ENCODE results near the gene HAO2.
"Not testable (repeated sequence)": the region's sequence is repeated elsewhere in the genome, so short reads cannot be mapped to it uniquely, and the experiment has no call there.

The HAO2 gene

GRCh38 chr1:119345398-119345797 lies 23.2 kb upstream of the HAO2 start:
- H3K36me3 ChIP-seq (replicated peaks in 1 of 2; ENCODE audit: control insufficient read depth in 2 of 2, insufficient read depth in 2 of 2, low read length in 2 of 2) = no peaks in the 10 kb centered on the region
- no peaks in the 10 kb centered on the region for H3K79me1 ChIP-seq (ENCODE audit: low read depth, low read length)
- no peak overlapping the region for H4K91ac ChIP-seq (ENCODE audit: low read depth, low read length, poor library complexity)
- DNase-seq (ENCODE audit: low spot score) = no peak
- no peak overlapping the region for H3K18ac ChIP-seq (ENCODE audit: low read length)
- H3K4me2 ChIP-seq (ENCODE audit: insufficient read depth, low read length, poor library complexity, severe bottlenecking) = no peak overlapping the region
- H3K4me1 ChIP-seq (ENCODE audit: control insufficient read depth in 2 of 2, insufficient read depth in 1 of 2, low read depth in 1 of 2, low read length in 2 of 2) = peaks cover 0 to 6% of the 10 kb centered on the region in 2 donors
- no peak overlapping the region for H2BK15ac ChIP-seq (ENCODE audit: low read length)
- no peaks in the 10 kb centered on the region for H3K9me3 ChIP-seq (replicated peaks in 1 of 2; ENCODE audit: control insufficient read depth in 2 of 2, insufficient read depth in 1 of 2, low read depth in 1 of 2, low read length in 2 of 2)
- no peak overlapping the region for H2AFZ ChIP-seq (ENCODE audit: low read length)
- H2BK5ac ChIP-seq (ENCODE audit: low read length) = no peak overlapping the region
- H3K9ac ChIP-seq (ENCODE audit: low read depth, low read length, poor library complexity) = no peak overlapping the region
- no peak overlapping the region for H4K8ac ChIP-seq (ENCODE audit: low read depth, low read length)
- no peak overlapping the region for H2BK12ac ChIP-seq (ENCODE audit: low read length)
- H3K4ac ChIP-seq (ENCODE audit: low read length) = no peak overlapping the region
- no peak overlapping the region for H2AK5ac ChIP-seq (ENCODE audit: low read depth, low read length)
- no peak overlapping the region for H3K27ac ChIP-seq (replicated peaks; ENCODE audit: low read length)
- H3K27me3 ChIP-seq (ENCODE audit: control insufficient read depth in 3 of 3, insufficient read depth in 3 of 3, low read depth in 1 of 3, low read length in 3 of 3) = no peaks in the 10 kb centered on the region
- H3K4me3 ChIP-seq (ENCODE audit: low read length in 2 of 2) = no peak overlapping the region
- H3K14ac ChIP-seq (ENCODE audit: low read length) = no peak overlapping the region
- no peak overlapping the region for H3K23ac ChIP-seq (ENCODE audit: low read depth, low read length, poor library complexity)
- no peak overlapping the region for H2BK120ac ChIP-seq (ENCODE audit: low read depth, low read length)

- Histone ChIP-seq H4K91ac (ENCODE audit: low read depth, low read length, poor library complexity) (no peak overlapping the region), H2BK12ac (ENCODE audit: low read length) (no peak overlapping the region), H3K18ac (ENCODE audit: low read length) (no peak overlapping the region), H3K4ac (ENCODE audit: low read length) (no peak overlapping the region), H2AK5ac (ENCODE audit: low read depth, low read length) (no peak overlapping the region), H3K27ac (replicated peaks; ENCODE audit: low read length) (no peak overlapping the region), H3K9me3 (replicated peaks in 1 of 2; ENCODE audit: control insufficient read depth in 2 of 2, insufficient read depth in 1 of 2, low read depth in 1 of 2, low read length in 2 of 2) (no peaks in the 10 kb centered on the region), H3K27me3 (ENCODE audit: control insufficient read depth in 3 of 3, insufficient read depth in 3 of 3, low read depth in 1 of 3, low read length in 3 of 3) (no peaks in the 10 kb centered on the region), H2BK120ac (ENCODE audit: low read depth, low read length) (no peak overlapping the region), H4K8ac (ENCODE audit: low read depth, low read length) (no peak overlapping the region), H2AFZ (ENCODE audit: low read length) (peak overlapping the region; percentile 72), H2BK5ac (ENCODE audit: low read length) (no peak overlapping the region), H3K4me3 (ENCODE audit: low read length in 2 of 2) (no peak overlapping the region), H3K36me3 (replicated peaks in 1 of 2; ENCODE audit: control insufficient read depth in 2 of 2, insufficient read depth in 2 of 2, low read length in 2 of 2) (no peaks in the 10 kb centered on the region), H3K14ac (ENCODE audit: low read length) (no peak overlapping the region), H3K9ac (ENCODE audit: low read depth, low read length, poor library complexity) (no peak overlapping the region), H3K4me1 (ENCODE audit: control insufficient read depth in 2 of 2, insufficient read depth in 1 of 2, low read depth in 1 of 2, low read length in 2 of 2) (peaks cover 0 to 6% of the 10 kb centered on the region in 2 donors), H3K4me2 (ENCODE audit: insufficient read depth, low read length, poor library complexity, severe bottlenecking) (no peak overlapping the region), H3K79me1 (ENCODE audit: low read depth, low read length) (no peaks in the 10 kb centered on the region), H3K23ac (ENCODE audit: low read depth, low read length, poor library complexity) (no peak overlapping the region), H2BK15ac (ENCODE audit: low read length) (no peak overlapping the region)
- no CpG with 5 or more reads among the region's 1 CpG for WGBS, 2 donors (ENCODE audit: extremely low coverage in 2 of 2, insufficient read length in 2 of 2, insufficient replicate concordance in 1 of 2)
- DNase-seq (ENCODE audit: low spot score) = no peak
Observed at GRCh38 chr1:119347858-119348257, 20.7 kb upstream of the HAO2 start.

GRCh38 chr1:119348941-119349340 lies 19.6 kb upstream of the HAO2 start:
- no peaks in the 10 kb centered on the region for H3K79me1 ChIP-seq (ENCODE audit: low read depth, low read length)
- no CpG with 5 or more reads among the region's 4 CpGs for WGBS, 2 donors (ENCODE audit: extremely low coverage in 2 of 2, insufficient read length in 2 of 2, insufficient replicate concordance in 1 of 2)

GRCh38 chr1:119350866-119351265 lies 17.7 kb upstream of the HAO2 start:
- DNase-seq (ENCODE audit: low spot score); H2AFZ ChIP-seq (ENCODE audit: low read length); H2BK15ac ChIP-seq (ENCODE audit: low read length); H3K27ac ChIP-seq (replicated peaks; ENCODE audit: low read length); H4K8ac ChIP-seq (ENCODE audit: low read depth, low read length); H3K27me3 ChIP-seq (ENCODE audit: control insufficient read depth in 3 of 3, insufficient read depth in 3 of 3, low read depth in 1 of 3, low read length in 3 of 3); H3K4me1 ChIP-seq (ENCODE audit: control insufficient read depth in 2 of 2, insufficient read depth in 1 of 2, low read depth in 1 of 2, low read length in 2 of 2); H3K79me1 ChIP-seq (ENCODE audit: low read depth, low read length); H3K4me2 ChIP-seq (ENCODE audit: insufficient read depth, low read length, poor library complexity, severe bottlenecking); H4K91ac ChIP-seq (ENCODE audit: low read depth, low read length, poor library complexity); H3K14ac ChIP-seq (ENCODE audit: low read length); H3K4ac ChIP-seq (ENCODE audit: low read length); H2AK5ac ChIP-seq (ENCODE audit: low read depth, low read length); H3K4me3 ChIP-seq (ENCODE audit: low read length in 2 of 2); H2BK120ac ChIP-seq (ENCODE audit: low read depth, low read length); H3K9ac ChIP-seq (ENCODE audit: low read depth, low read length, poor library complexity); H2BK12ac ChIP-seq (ENCODE audit: low read length); H3K36me3 ChIP-seq (replicated peaks in 1 of 2; ENCODE audit: control insufficient read depth in 2 of 2, insufficient read depth in 2 of 2, low read length in 2 of 2); H2BK5ac ChIP-seq (ENCODE audit: low read length); H3K18ac ChIP-seq (ENCODE audit: low read length); H3K23ac ChIP-seq (ENCODE audit: low read depth, low read length, poor library complexity); H3K9me3 ChIP-seq (replicated peaks in 1 of 2; ENCODE audit: control insufficient read depth in 2 of 2, insufficient read depth in 1 of 2, low read depth in 1 of 2, low read length in 2 of 2): not testable (repeated sequence)
- no CpG with 5 or more reads among the region's 2 CpGs for WGBS, 2 donors (ENCODE audit: extremely low coverage in 2 of 2, insufficient read length in 2 of 2, insufficient replicate concordance in 1 of 2)

More at GRCh38 chr1:119348941-119349340, 19.6 kb upstream of the HAO2 start:
- H4K91ac ChIP-seq (ENCODE audit: low read depth, low read length, poor library complexity) = no peak overlapping the region
- no peaks in the 10 kb centered on the region for H3K36me3 ChIP-seq (replicated peaks in 1 of 2; ENCODE audit: control insufficient read depth in 2 of 2, insufficient read depth in 2 of 2, low read length in 2 of 2)
- H3K4ac ChIP-seq (ENCODE audit: low read length) = no peak overlapping the region
- H3K23ac ChIP-seq (ENCODE audit: low read depth, low read length, poor library complexity) = no peak overlapping the region
- H2AFZ ChIP-seq (ENCODE audit: low read length) = no peak overlapping the region
- no peak overlapping the region for H3K9ac ChIP-seq (ENCODE audit: low read depth, low read length, poor library complexity)
- no peak overlapping the region for H4K8ac ChIP-seq (ENCODE audit: low read depth, low read length)
- no peak overlapping the region for H3K4me2 ChIP-seq (ENCODE audit: insufficient read depth, low read length, poor library complexity, severe bottlenecking)
- H2BK12ac ChIP-seq (ENCODE audit: low read length) = no peak overlapping the region
- H2AK5ac ChIP-seq (ENCODE audit: low read depth, low read length) = no peak overlapping the region
- DNase-seq (ENCODE audit: low spot score) = no peak
- peaks cover 0 to 6% of the 10 kb centered on the region in 2 donors for H3K4me1 ChIP-seq (ENCODE audit: control insufficient read depth in 2 of 2, insufficient read depth in 1 of 2, low read depth in 1 of 2, low read length in 2 of 2)
- no peak overlapping the region for H2BK15ac ChIP-seq (ENCODE audit: low read length)
- H3K27ac ChIP-seq (replicated peaks; ENCODE audit: low read length) = no peak overlapping the region
- no peak overlapping the region for H3K18ac ChIP-seq (ENCODE audit: low read length)
- H3K14ac ChIP-seq (ENCODE audit: low read length) = no peak overlapping the region
- no peaks in the 10 kb centered on the region for H3K9me3 ChIP-seq (replicated peaks in 1 of 2; ENCODE audit: control insufficient read depth in 2 of 2, insufficient read depth in 1 of 2, low read depth in 1 of 2, low read length in 2 of 2)
- H3K4me3 ChIP-seq (ENCODE audit: low read length in 2 of 2) = no peak overlapping the region
- no peak overlapping the region for H2BK5ac ChIP-seq (ENCODE audit: low read length)
- no peaks in the 10 kb centered on the region for H3K27me3 ChIP-seq (ENCODE audit: control insufficient read depth in 3 of 3, insufficient read depth in 3 of 3, low read depth in 1 of 3, low read length in 3 of 3)
- H2BK120ac ChIP-seq (ENCODE audit: low read depth, low read length) = no peak overlapping the region

All from neuronal stem cell (in vitro differentiated cells).